Stimulated activated CD8-positive, alpha-beta memory T cell treated with anti-CD3 and anti-CD28 coated beads, Interleukin-7, amount 100 ng/mL, for 4 hours (primary cell): Measurements from ENCODE around the gene RBL2.
A peak's percentile ranks its signal among the peaks of the same experiment; 100 is the strongest.
"Not testable (repeated sequence)": the region's sequence is repeated elsewhere in the genome, so short reads cannot be mapped to it uniquely, and the experiment has no call there.

ENCODE experiments used
- DNase-seq, 2 donors: peaks; one replicate each; pipeline ENCODE4 v3.0.0-alpha.2; 2020; ENCODE audit warnings: low read depth in 2 of 2

Gene RBL2

GRCh38 chr16:53434377-53435065 is at the start of gene RBL2:
Gene RBL2, plus strand, starts transcription at chr16:53434471. Its CDS starts 86 bp downstream, at chr16:53434557.
- DNase-seq, result peak; percentile 67 to 80

GRCh38 chr16:53384610-53385009 is 49.7 kb upstream of the RBL2 start:
- not testable (repeated sequence) for DNase-seq

GRCh38 chr16:53404959-53405358 is 29.3 kb upstream of the RBL2 start:
- no peak for DNase-seq

- no peak for DNase-seq
Measured at GRCh38 chr16:53412549-53412948, 21.7 kb upstream of the RBL2 start.

- DNase-seq, result no peak
Measured at GRCh38 chr16:53413864-53414263, 20.4 kb upstream of the RBL2 start.

- DNase-seq, result no peak
Measured at GRCh38 chr16:53414381-53414780, 19.9 kb upstream of the RBL2 start.

GRCh38 chr16:53415504-53415903 is 18.8 kb upstream of the RBL2 start:
- no peak for DNase-seq

- DNase-seq, result no peak
Measured at GRCh38 chr16:53417011-53417410, 17.3 kb upstream of the RBL2 start.

- DNase-seq, result no peak
Measured at GRCh38 chr16:53417976-53418375, 16.3 kb upstream of the RBL2 start.

- DNase-seq, result not testable (repeated sequence)
Measured at GRCh38 chr16:53419383-53419709, 14.9 kb upstream of the RBL2 start.

- no peak for DNase-seq
Measured at GRCh38 chr16:53421248-53421647, 13.0 kb upstream of the RBL2 start.

GRCh38 chr16:53423968-53424367 is 10.3 kb upstream of the RBL2 start:
- not testable (repeated sequence) for DNase-seq

- DNase-seq, result no peak
Measured at GRCh38 chr16:53428681-53429080, 5.6 kb upstream of the RBL2 start.

GRCh38 chr16:53429221-53429943 is 4.9 kb upstream of the RBL2 start:
- DNase-seq, result no peak

GRCh38 chr16:53430363-53430762 is 3.9 kb upstream of the RBL2 start:
- DNase-seq, result no peak

- no peak for DNase-seq
Measured at GRCh38 chr16:53433509-53433908, 762 bp upstream of the RBL2 start.

GRCh38 chr16:53433930-53434376 is 318 bp upstream of the RBL2 start:
- no peak for DNase-seq

- DNase-seq, result peak; percentile 39 to 53
Measured at GRCh38 chr16:53435066-53435688, 906 bp downstream of the RBL2 start.

GRCh38 chr16:53440125-53440524 is 5.9 kb downstream of the RBL2 start:
- no peak for DNase-seq

- no peak for DNase-seq
Measured at GRCh38 chr16:53445534-53445933, 11.3 kb downstream of the RBL2 start.

GRCh38 chr16:53446090-53446489 is 11.8 kb downstream of the RBL2 start:
- DNase-seq, result no peak

- DNase-seq, result no peak
Measured at GRCh38 chr16:53449816-53450517, 15.7 kb downstream of the RBL2 start.
